ENCODE data around the gene TSPAN9. TPM values are rescaled to one million over a fixed set of nuclear protein-coding genes. Genes with fewer than 3 reads are reported as not detected.

Gene TSPAN9
- total and polyA plus RNA-seq, 2 of the 4 experiments (the other 2 are of a cell fraction) = 17.7 to 39.1 TPM

GRCh38 chr12:3292677-3293412 lies 215.7 kb downstream of the TSPAN9 start:
- ATAC-seq (ENCODE audit: low read depth) (peak; percentile 12; the same call in 1 of the 2 replicates), DNase-seq (no peak)
- dilution Hi-C loops (cut with HindIII; ENCODE audit: low sequenced_read_pairs, unreplicated experiment) (no loop called here), in situ Hi-C loops (cut with MboI; ENCODE audit: low sequenced_read_pairs) (loop anchor here (10.0 kb wide), 1 partner anchor 512 kb away; no protein-coding TSS in a partner anchor), intact Hi-C loops (cut with micrococcal nuclease) (no loop called here)
- Histone ChIP-seq H3K4me2 (ENCODE audit: low read depth, low read length) (no peak overlapping the region), H3K56ac (ENCODE audit: extremely low read depth, insufficient read depth, low read length) (no peak overlapping the region), H3K4me1 (ENCODE audit: control insufficient read depth, insufficient read depth, low read length) (0 out of 2 replicates have a peak, but pooled peaks cover 2% of the 10 kb centered on the region), H3K79me1 (ENCODE audit: low read depth in 1 of 2, low read length in 2 of 2) (no peaks in the 10 kb centered on the region), H3K4ac (ENCODE audit: low read depth, low read length) (no peak overlapping the region), H3K4me3 (ENCODE audit: insufficient read depth, low read depth, low read length) (no peak overlapping the region), H3K23ac (ENCODE audit: low read depth, low read length) (no peak overlapping the region), H4K20me1 (ENCODE audit: insufficient read depth, low read length) (no peaks in the 10 kb centered on the region), H4K91ac (ENCODE audit: insufficient read depth, low read depth, low read length) (no peak overlapping the region), H3K27me3 (ENCODE audit: control insufficient read depth, insufficient read depth, low read length) (no peaks in the 10 kb centered on the region; the same call in 1 of the 2 replicates), H3K14ac (replicated peaks; ENCODE audit: low read depth, low read length) (no peak overlapping the region), H2AFZ (replicated peaks; ENCODE audit: low read length, poor library complexity) (no peak overlapping the region), H3K36me3 (ENCODE audit: control insufficient read depth, insufficient read depth, low read length) (no peaks in the 10 kb centered on the region), H2BK20ac (ENCODE audit: low read depth, low read length) (no peak overlapping the region), H3K18ac (ENCODE audit: low read depth, low read length) (no peak overlapping the region), H2BK15ac (ENCODE audit: low read depth, low read length) (no peak overlapping the region), H2BK5ac (ENCODE audit: low read depth, low read length, poor library complexity, severe bottlenecking) (no peak overlapping the region), H3K9me1 (ENCODE audit: insufficient read depth, low read length) (no peaks in the 10 kb centered on the region), H4K5ac (ENCODE audit: low read depth, low read length) (no peak overlapping the region), H3K9ac (ENCODE audit: low read depth, low read length) (no peak overlapping the region), H3K27ac (ENCODE audit: insufficient read depth, low read length) (no peak overlapping the region), H4K8ac (ENCODE audit: low read depth in 2 of 2, low read length in 2 of 2) (no peak overlapping the region), H3K9me3 (ENCODE audit: control insufficient read depth, insufficient read depth, low read length) (no peaks in the 10 kb centered on the region), H2AK9ac (replicated peaks; ENCODE audit: low read depth, low read length, poor library complexity) (no peak overlapping the region), H2BK120ac (ENCODE audit: low read depth, low read length) (no peak overlapping the region), H2AK5ac (ENCODE audit: low read depth, low read length) (no peak overlapping the region)
- BruUV-seq (replicated peaks) = no TSS peak
- POLR2A ChIA-PET (ENCODE audit: unreplicated experiment) = no interaction called here
- TF ChIP-seq RAD21 (IDR thresholded peaks at IDR 0.05; ENCODE audit: low read length) = no peak
- TF ChIP-seq MAFK (IDR thresholded peaks at IDR 0.05; ENCODE audit: low read depth, low read length) = no peak
- no peak for TF ChIP-seq MAZ (IDR thresholded peaks at IDR 0.05; ENCODE audit: borderline replicate concordance, low read depth, low read length)
- no peak for TF ChIP-seq RFX5 (IDR thresholded peaks at IDR 0.05; ENCODE audit: low read depth, low read length)
- TF ChIP-seq CEBPB (IDR thresholded peaks at IDR 0.05; ENCODE audit: low read depth, low read length) = no peak
- TF ChIP-seq, protein P1, sequence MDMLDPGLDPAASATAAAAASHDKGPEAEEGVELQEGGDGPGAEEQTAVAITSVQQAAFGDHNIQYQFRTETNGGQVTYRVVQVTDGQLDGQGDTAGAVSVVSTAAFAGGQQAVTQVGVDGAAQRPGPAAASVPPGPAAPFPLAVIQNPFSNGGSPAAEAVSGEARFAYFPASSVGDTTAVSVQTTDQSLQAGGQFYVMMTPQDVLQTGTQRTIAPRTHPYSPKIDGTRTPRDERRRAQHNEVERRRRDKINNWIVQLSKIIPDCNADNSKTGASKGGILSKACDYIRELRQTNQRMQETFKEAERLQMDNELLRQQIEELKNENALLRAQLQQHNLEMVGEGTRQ (IDR thresholded peaks at IDR 0.05; ENCODE audit: low read depth, low read length) = no peak
- TF ChIP-seq MXI1 (IDR thresholded peaks at IDR 0.05; ENCODE audit: borderline replicate concordance, low read depth, low read length) = no peak
- TF ChIP-seq, protein P2, sequence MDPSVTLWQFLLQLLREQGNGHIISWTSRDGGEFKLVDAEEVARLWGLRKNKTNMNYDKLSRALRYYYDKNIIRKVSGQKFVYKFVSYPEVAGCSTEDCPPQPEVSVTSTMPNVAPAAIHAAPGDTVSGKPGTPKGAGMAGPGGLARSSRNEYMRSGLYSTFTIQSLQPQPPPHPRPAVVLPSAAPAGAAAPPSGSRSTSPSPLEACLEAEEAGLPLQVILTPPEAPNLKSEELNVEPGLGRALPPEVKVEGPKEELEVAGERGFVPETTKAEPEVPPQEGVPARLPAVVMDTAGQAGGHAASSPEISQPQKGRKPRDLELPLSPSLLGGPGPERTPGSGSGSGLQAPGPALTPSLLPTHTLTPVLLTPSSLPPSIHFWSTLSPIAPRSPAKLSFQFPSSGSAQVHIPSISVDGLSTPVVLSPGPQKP (IDR thresholded peaks at IDR 0.05; ENCODE audit: borderline replicate concordance, low read depth, low read length) = no peak
- no peak for TF ChIP-seq CHD1 (IDR thresholded peaks at IDR 0.05; ENCODE audit: low read depth, low read length)
- no peak for TF ChIP-seq CTCF (conservative IDR thresholded peaks at IDR 0.05; ENCODE audit: low read depth, low read length)
- TF ChIP-seq POLR2A (IDR thresholded peaks at IDR 0.05; ENCODE audit: low read depth, low read length) = no peak
- no peak for TF ChIP-seq SMC3 (IDR thresholded peaks at IDR 0.05; ENCODE audit: low read depth, low read length)
- no peak for TF ChIP-seq FOS (IDR thresholded peaks at IDR 0.05; ENCODE audit: low read depth, low read length)
- no peak for TF ChIP-seq RCOR1 (IDR thresholded peaks at IDR 0.05; ENCODE audit: insufficient replicate concordance, low read length)
- TF ChIP-seq BHLHE40 (IDR thresholded peaks at IDR 0.05; ENCODE audit: low read depth, low read length) = no peak
- no peak for TF ChIP-seq NFE2L2 (IDR thresholded peaks at IDR 0.05; ENCODE audit: low read depth, low read length)
- 82% methylated on average over 6 of the region's 12 CpGs; no CpG with 5 or more reads in 1 of the 2 experiments for WGBS, 2 experiments (ENCODE audit: extremely low coverage in 2 of 2, insufficient read length in 1 of 2)
- CTCF ChIA-PET = no interaction called here
